AG09309 (cell line): ENCODE results near the gene PLSCR1.

Source experiments
- DNase-seq: peaks from one replicate; pipeline ENCODE4 v3.0.0-alpha.2; 2010; ENCODE audit warnings: low read depth
- H3K4me3 ChIP-seq: 2 replicates; pipeline ENCODE4 v1.5.1; 2011; ENCODE audit warnings: mild to moderate bottlenecking, low read depth, low read length, moderate library complexity; ENCODE audit not compliant: control insufficient read depth
- CTCF ChIP-seq: IDR thresholded peaks from 2 replicates; pipeline ENCODE4 v1.5.1; 2011; ENCODE audit warnings: mild to moderate bottlenecking, low read depth, low read length, inconsistent platforms; ENCODE audit not compliant: insufficient read depth, control insufficient read depth; ENCODE audit errors: missing control alignments

The PLSCR1 gene

DNA sequence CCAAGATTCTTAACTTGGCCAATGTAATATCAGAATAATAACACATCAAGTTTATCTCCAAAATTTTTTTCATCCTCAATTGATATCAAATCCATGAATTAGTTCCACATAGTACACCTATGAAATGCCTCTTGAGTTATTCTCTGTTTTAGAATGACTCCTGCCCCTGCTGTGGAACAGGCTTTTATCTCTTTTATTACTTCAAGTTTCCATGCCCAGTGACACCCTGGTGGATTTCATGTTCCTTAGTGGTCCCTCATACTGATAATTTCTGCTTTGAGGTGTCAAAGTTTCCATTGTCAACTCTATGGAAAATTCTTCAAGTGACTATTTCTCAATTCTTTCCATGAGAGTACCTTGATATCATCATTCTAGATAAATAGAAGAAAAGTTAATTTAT, 24.6 kb downstream of the PLSCR1 start:
- no peak for TF ChIP-seq CTCF
- no peak overlapping the region for H3K4me3 ChIP-seq
- DNase-seq: no peak

- TF ChIP-seq CTCF: no peak
- H3K4me3 ChIP-seq: no peak overlapping the region
- no peak for DNase-seq
Observed at GRCh38 chr3:146517684-146518435, 26.5 kb downstream of the PLSCR1 start.

GRCh38 chr3:146513386-146514051, 30.9 kb downstream of the PLSCR1 start:
- no peak overlapping the region for H3K4me3 ChIP-seq
- no peak for TF ChIP-seq CTCF
- DNase-seq: no peak

DNA sequence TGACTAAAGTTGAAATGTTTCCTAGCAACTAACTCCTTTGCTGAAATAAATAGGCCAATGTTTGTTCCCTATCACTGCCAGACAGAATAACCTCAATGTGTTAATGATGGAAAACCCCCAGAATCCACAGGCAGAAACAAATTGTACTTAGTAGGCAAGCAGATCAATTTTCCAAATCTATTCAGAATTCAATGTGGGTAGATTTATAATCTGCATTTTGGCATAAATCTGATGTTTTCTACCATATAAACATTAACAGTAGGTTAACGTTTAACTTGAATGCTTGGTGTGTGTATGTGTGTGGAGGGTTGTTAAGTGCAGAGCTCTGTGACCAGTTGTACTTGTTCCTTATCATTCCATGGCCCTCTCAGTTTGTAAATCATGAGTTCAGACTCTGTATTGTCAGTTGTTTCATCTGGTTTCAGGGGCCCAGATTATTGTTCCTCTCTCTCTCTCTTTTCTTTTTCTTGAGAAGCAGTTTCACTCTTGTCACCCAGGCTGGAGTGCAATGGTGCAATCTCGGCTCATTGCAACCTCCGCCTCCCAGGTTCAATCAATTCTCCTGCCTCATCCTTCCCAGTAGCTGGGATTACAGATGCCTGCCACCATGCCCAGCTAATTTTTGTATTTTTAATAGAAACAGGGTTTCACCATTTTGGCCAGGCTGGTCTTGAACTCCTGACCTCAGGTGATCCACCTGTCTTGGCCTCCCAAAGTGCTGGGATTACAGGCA, 32.8 kb downstream of the PLSCR1 start:
- no peak overlapping the region for H3K4me3 ChIP-seq
- no peak for DNase-seq
- TF ChIP-seq CTCF: no peak

GRCh38 chr3:146507331-146508120, 36.9 kb downstream of the PLSCR1 start:
- TF ChIP-seq CTCF: no peak
- DNase-seq: no peak
- no peak overlapping the region for H3K4me3 ChIP-seq

DNA sequence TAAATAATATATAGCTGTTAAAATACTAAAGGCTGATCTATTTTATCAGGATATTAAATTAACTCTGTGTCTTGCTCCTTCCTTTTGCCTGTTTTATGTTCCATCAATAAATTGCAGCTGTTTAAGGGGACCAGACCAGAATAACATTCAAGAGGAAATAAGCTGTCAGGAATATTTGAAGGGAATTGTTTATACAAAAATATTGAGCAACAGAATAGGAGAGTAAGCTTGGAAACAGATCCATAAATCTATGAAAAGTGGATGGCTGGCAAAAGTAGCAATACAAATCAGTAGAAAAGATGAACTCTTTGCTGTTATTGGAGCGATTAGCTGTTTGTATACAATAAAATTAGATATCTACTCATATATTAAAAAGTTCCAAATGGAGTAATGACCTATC, 38.9 kb downstream of the PLSCR1 start:
- no peak overlapping the region for H3K4me3 ChIP-seq
- DNase-seq: no peak
- TF ChIP-seq CTCF: no peak
